Gastrocnemius medialis (tissue), 4 donors: ENCODE results near the gene ACTR8. TPM values are rescaled to one million over a fixed set of nuclear protein-coding genes. Genes with fewer than 3 reads are reported as not detected.

Experiments
- ATAC-seq, 2 donors: fragments of 150-250 bp; one replicate each; pipeline ENCODE4 v1.9.1; 2016
- DNase-seq, 2 donors: peaks; one replicate each; pipeline ENCODE4 v3.0.0-alpha.2; 2019
- H3K27ac ChIP-seq, 4 donors: fragments of 200-600 bp; sonication (generic); 1 replicate in 1 of 4; 2 replicates in 3 of 4; pipeline ENCODE4 v1.5.1; 2016 to 2018; ENCODE audit warnings: mild to moderate bottlenecking in 2 of 4, moderate library complexity in 1 of 4
- H3K27me3 ChIP-seq, 3 donors: fragments of 200-600 bp; sonication (generic) in 2 of 3; 1 replicate in 1 of 3; 2 replicates in 2 of 3; pipeline versions ENCODE4 v1.5.1 to v1.6.0; 2016 to 2019; ENCODE audit warnings: mild to moderate bottlenecking in 1 of 3, moderate library complexity in 1 of 3
- H3K36me3 ChIP-seq, 2 donors: fragments of 200-600 bp; sonication (generic) in 1 of 2; one replicate each; pipeline ENCODE4 v1.5.1; 2017 to 2018
- H3K4me1 ChIP-seq, 2 donors: fragments of 200-600 bp; sonication (generic) in 1 of 2; one replicate each; pipeline ENCODE4 v1.5.1; 2016 to 2017; ENCODE audit warnings: mild to moderate bottlenecking in 2 of 2
- H3K4me3 ChIP-seq, 4 donors: fragments of 200-600 bp; sonication (generic) in 3 of 4; 1 replicate in 1 of 4; 2 replicates in 3 of 4; pipeline ENCODE4 v1.5.1; 2016 to 2019; ENCODE audit warnings: mild to moderate bottlenecking in 2 of 4
- H3K9me3 ChIP-seq, 3 donors: fragments of 200-600 bp; sonication (generic) in 2 of 3; 1 replicate in 1 of 3; 2 replicates in 2 of 3; pipeline ENCODE4 v1.5.1; 2016 to 2019
- CTCF ChIP-seq, 5 experiments: fragments of 450-650 bp in 3 of 5; fragments of 200-600 bp in 2 of 5; sonication (generic) in 2 of 5; IDR thresholded peaks in 4 of 5; conservative IDR thresholded peaks in 1 of 5; 1 replicate in 4 of 5; 2 replicates in 1 of 5; pipeline ENCODE4 v1.5.1; 2016 to 2019; ENCODE audit warnings: antibody characterized with exemption in 5 of 5, mild to moderate bottlenecking in 3 of 5, moderate library complexity in 3 of 5
- POLR2A ChIP-seq, 2 donors: fragments of 450-650 bp; IDR thresholded peaks; one replicate each; pipeline ENCODE4 v1.6.1; 2017; ENCODE audit warnings: antibody characterized with exemption in 2 of 2, mild to moderate bottlenecking in 2 of 2, moderate library complexity in 2 of 2
- in situ Hi-C, 4 donors: fragments of 200-750 bp; cut with MboI; loops; one replicate each; pipeline versions ENCODE4 v1.15.0 to v1.8.0; 2017; ENCODE audit warnings: low sequenced_read_pairs in 4 of 4
- intact Hi-C: fragments of 100-400 bp; cut with DNase I; formaldehyde crosslinking; loops from one replicate; pipeline ENCODE4 v1.15.1; 2023; ENCODE audit warnings: low total_unique reads
- total RNA-seq, 4 donors: library from RNA; depleted of rRNA; stranded (reverse); fragments of >200 nt; gene quantifications; one replicate each; pipeline versions ENCODE4 v1.1.0 to v1.2.3, GENCODE V29; 2016

ACTR8 gene
- total RNA-seq, 4 donors from 2014 or later, result 13.6 to 24.9 (median 19.8) TPM

- in situ Hi-C loops, result no loop called here
Measured at GRCh38 chr3:53860196-53860595, 21.8 kb downstream of the ACTR8 start.

GRCh38 chr3:53859178-53859577, 22.8 kb downstream of the ACTR8 start:
- H3K36me3 ChIP-seq, result peaks cover 0 to 51% of the 10 kb centered on the region in 2 donors
- TF ChIP-seq POLR2A (IDR thresholded peaks at IDR 0.05), result no peak
- no peak for TF ChIP-seq CTCF (IDR thresholded peaks at IDR 0.05 in 4 of 5, conservative IDR thresholded peaks at IDR 0.05 in 1 of 5)
- intact Hi-C loops, result no loop called here

More at GRCh38 chr3:53860196-53860595, 21.8 kb downstream of the ACTR8 start:
- TF ChIP-seq POLR2A (IDR thresholded peaks at IDR 0.05) (no peak), CTCF (IDR thresholded peaks at IDR 0.05 in 4 of 5, conservative IDR thresholded peaks at IDR 0.05 in 1 of 5) (no peak)
- no peak for DNase-seq
- Histone ChIP-seq H3K36me3 (peaks cover 0 to 62% of the 10 kb centered on the region in 2 donors), H3K27me3 (no peaks in the 10 kb centered on the region), H3K4me3 (no peak overlapping the region), H3K4me1 (no peaks in the 10 kb centered on the region), H3K9me3 (no peaks in the 10 kb centered on the region), H3K27ac (no peak overlapping the region)
- intact Hi-C loops, result no loop called here
- no peak for ATAC-seq

DNA sequence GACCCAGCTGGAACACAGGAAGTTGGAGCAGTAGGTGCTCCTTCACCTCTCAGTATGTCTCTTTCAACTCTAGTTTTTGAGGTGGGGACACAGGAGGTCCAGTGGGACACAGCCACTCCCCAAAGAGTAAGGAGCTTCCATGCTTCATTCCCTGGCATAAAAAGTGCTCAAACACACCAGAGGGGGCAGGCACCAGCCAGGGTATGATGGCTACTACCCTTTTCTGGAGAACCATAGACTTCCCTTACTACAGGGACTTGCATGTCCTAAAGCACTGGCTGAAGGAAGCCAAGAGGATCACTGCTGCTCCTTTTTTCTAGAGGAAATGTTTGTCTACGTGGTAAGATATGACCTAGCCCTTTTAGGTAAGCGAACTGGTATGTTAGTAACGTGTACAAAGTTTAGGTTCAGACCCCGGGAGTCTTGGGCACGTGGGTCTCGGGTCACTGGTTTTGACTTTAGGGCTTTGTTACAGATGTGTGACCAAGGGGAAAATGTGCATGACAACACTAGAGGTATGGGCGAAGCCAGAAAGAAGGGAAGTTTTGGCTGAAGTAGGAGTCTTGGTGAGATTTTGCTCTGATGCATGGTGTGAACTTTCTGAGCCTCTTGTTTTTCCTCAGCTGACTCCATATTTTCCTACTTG, 23.7 kb downstream of the ACTR8 start:
- no peaks in the 10 kb centered on the region for H3K27me3 ChIP-seq
- DNase-seq, result no peak
- intact Hi-C loops, result no loop called here

More at GRCh38 chr3:53859178-53859577, 22.8 kb downstream of the ACTR8 start:
- H3K9me3 ChIP-seq, result no peaks in the 10 kb centered on the region
- ATAC-seq (no peak), DNase-seq (no peak)
- H3K27me3 ChIP-seq, result no peaks in the 10 kb centered on the region
- no peaks in the 10 kb centered on the region for H3K4me1 ChIP-seq
- in situ Hi-C loops, result no loop called here
- no peak overlapping the region for H3K27ac ChIP-seq
- no peak overlapping the region for H3K4me3 ChIP-seq

GRCh38 chr3:53856964-53857363, 25.0 kb downstream of the ACTR8 start:
- Histone ChIP-seq H3K4me1 (no peaks in the 10 kb centered on the region), H3K4me3 (no peak overlapping the region), H3K27ac (no peak overlapping the region), H3K9me3 (no peaks in the 10 kb centered on the region), H3K27me3 (no peaks in the 10 kb centered on the region), H3K36me3 (peaks cover 0 to 29% of the 10 kb centered on the region in 2 donors)
- intact Hi-C loops (no loop called here), in situ Hi-C loops (no loop called here)
- no peak for DNase-seq
- ATAC-seq, result no peak
- TF ChIP-seq CTCF (IDR thresholded peaks at IDR 0.05 in 4 of 5, conservative IDR thresholded peaks at IDR 0.05 in 1 of 5) (no peak), POLR2A (IDR thresholded peaks at IDR 0.05) (no peak)

More for the DNA sequence above, 23.7 kb downstream of the ACTR8 start:
- in situ Hi-C loops, result no loop called here
- no peak for ATAC-seq
- H3K4me3 ChIP-seq, result no peak overlapping the region
- H3K27ac ChIP-seq, result no peak overlapping the region
- no peaks in the 10 kb centered on the region for H3K4me1 ChIP-seq
- no peaks in the 10 kb centered on the region for H3K9me3 ChIP-seq
- peaks cover 0 to 42% of the 10 kb centered on the region in 2 donors for H3K36me3 ChIP-seq
- TF ChIP-seq POLR2A (IDR thresholded peaks at IDR 0.05) (no peak), CTCF (IDR thresholded peaks at IDR 0.05 in 4 of 5, conservative IDR thresholded peaks at IDR 0.05 in 1 of 5) (no peak)
